Astrocyte (in vitro differentiated cells and primary cell): ENCODE data around the gene MACO1.

Experiments
- CTCF ChIP-seq: IDR thresholded peaks from 2 replicates; pipeline ENCODE4 v1.5.1; 2011; ENCODE audit warnings: low read depth, mild to moderate bottlenecking, inconsistent platforms, low read length, moderate library complexity; ENCODE audit not compliant: insufficient read depth
- EZH2 ChIP-seq: IDR thresholded peaks from 2 replicates; pipeline ENCODE4 v1.6.1; 2012; ENCODE audit warnings: mild to moderate bottlenecking, low read length, inconsistent platforms; ENCODE audit not compliant: insufficient read depth

DNA sequence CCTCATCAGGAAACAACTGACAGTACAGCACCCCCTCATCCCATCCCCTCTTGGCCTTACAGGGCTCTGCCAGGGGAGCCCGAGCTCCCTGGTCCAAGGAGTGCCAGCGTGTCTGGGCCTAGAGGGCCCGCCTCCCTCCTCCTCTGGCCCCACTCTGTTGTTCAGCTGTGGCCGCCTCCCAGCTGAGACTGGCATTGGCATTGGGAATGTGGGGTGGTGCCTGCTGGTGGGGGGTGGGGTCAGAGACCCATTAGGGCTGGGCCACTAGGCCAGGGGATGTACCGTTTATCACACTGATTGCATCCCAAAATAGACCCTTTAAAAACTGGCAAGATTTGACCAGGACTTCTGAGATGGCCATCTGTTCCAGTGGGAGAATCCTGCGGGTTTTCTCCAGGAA is 114.1 kb downstream of the MACO1 start:
- no peak for TF ChIP-seq CTCF
- no peak for TF ChIP-seq EZH2
